Left cardiac atrium (tissue), 4 donors: ENCODE data around the gene PCLO. TPM values are rescaled to one million over a fixed set of nuclear protein-coding genes. Genes with fewer than 3 reads are reported as not detected.
"Not testable (repeated sequence)": the region's sequence is repeated elsewhere in the genome, so short reads cannot be mapped to it uniquely, and the experiment has no call there.

ENCODE experiments used
- ATAC-seq, 2 donors: fragments of 200-7000 bp; cut with Tn5 transposase; one replicate each; pipeline ENCODE4 v1.9.1; 2020; ENCODE audit warnings: mild to moderate bottlenecking in 2 of 2, moderate library complexity in 2 of 2
- DNase-seq: peaks from one replicate; pipeline ENCODE4 v3.0.0-alpha.2; 2020
- intact Hi-C, 2 donors: fragments of 100-400 bp; cut with DNase I; formaldehyde crosslinking; loops; one replicate each; pipeline versions ENCODE4 v1.14.1 to v1.15.1; 2022 to 2023
- total RNA-seq, 2 donors: library from RNA; stranded (reverse); fragmentation: NEBNext Ultra II Directional; extraction: Animal tissue kit (Norgen Biotek cat#: 25700); gene quantifications; one replicate each; pipeline ENCODE4 v1.2.1, GENCODE V29; 2021
- donor health status: DM: no; HTN: yes; CAD: no.
- donor health status: DM: no; HTN: yes; CAD: no; lungs with severe emphysema.
- donor health status: DM: yes; HTN: yes; CAD: no.
- donor health status: Dilated cardiomyopathy.

Gene PCLO
- total RNA-seq, 2 donors from 2014 or later = 2.7 to 3.5 TPM

- DNase-seq, intact Hi-C loops: not testable (repeated sequence)
Measured at GRCh38 chr7:82894341-82894740, 268.3 kb downstream of the PCLO start.

GRCh38 chr7:82886324-82886723, 276.4 kb downstream of the PCLO start:
- ATAC-seq (no peak), DNase-seq (no peak)
- intact Hi-C loops = no loop called here

More at GRCh38 chr7:82894341-82894740, 268.3 kb downstream of the PCLO start:
- ATAC-seq = not testable (repeated sequence)

GRCh38 chr7:82865856-82866255, 296.8 kb downstream of the PCLO start:
- ATAC-seq (no peak), DNase-seq (no peak)
- intact Hi-C loops = no loop called here

- intact Hi-C loops = no loop called here
- ATAC-seq (no peak), DNase-seq (no peak)
Measured at GRCh38 chr7:82859106-82859850, 303.4 kb downstream of the PCLO start.

GRCh38 chr7:82851121-82851520, 311.6 kb downstream of the PCLO start:
- no peak for DNase-seq
- intact Hi-C loops = no loop called here
- no peak for ATAC-seq

- ATAC-seq (no peak), DNase-seq (no peak)
- intact Hi-C loops = no loop called here
Measured at GRCh38 chr7:82841828-82842227, 320.9 kb downstream of the PCLO start.

GRCh38 chr7:82840061-82840460, 322.6 kb downstream of the PCLO start:
- intact Hi-C loops = no loop called here
- DNase-seq (no peak), ATAC-seq (no peak)

- DNase-seq (no peak), ATAC-seq (no peak)
- intact Hi-C loops = no loop called here
Measured at GRCh38 chr7:82839555-82839954, 323.1 kb downstream of the PCLO start.

GRCh38 chr7:82839063-82839462, 323.6 kb downstream of the PCLO start:
- intact Hi-C loops = no loop called here
- ATAC-seq (no peak), DNase-seq (no peak)

GRCh38 chr7:82838314-82838713, 324.4 kb downstream of the PCLO start:
- no peak for DNase-seq
- no peak for ATAC-seq
- intact Hi-C loops = no loop called here

- ATAC-seq = no peak
- intact Hi-C loops = no loop called here
Measured at GRCh38 chr7:82823073-82823472, 339.6 kb downstream of the PCLO start.

GRCh38 chr7:82821037-82821436, 341.6 kb downstream of the PCLO start:
- no peak for DNase-seq
- no peak for ATAC-seq
- intact Hi-C loops = no loop called here

More at GRCh38 chr7:82823073-82823472, 339.6 kb downstream of the PCLO start:
- no peak for DNase-seq

- DNase-seq (no peak), ATAC-seq (no peak)
- intact Hi-C loops = no loop called here
Measured at GRCh38 chr7:82818171-82818570, 344.5 kb downstream of the PCLO start.

- DNase-seq = no peak
- no peak for ATAC-seq
- intact Hi-C loops = no loop called here
Measured at GRCh38 chr7:82816272-82816671, 346.4 kb downstream of the PCLO start.

- DNase-seq = no peak
- intact Hi-C loops = loop anchor here in 1 of 2 donors (2.0 kb wide), 1 partner anchor 460 kb away; no protein-coding TSS in a partner anchor
- ATAC-seq = peak in 1 of 2 donors; percentile 46
Measured at GRCh38 chr7:82810558-82811259, 352.0 kb downstream of the PCLO start.

- intact Hi-C loops = loop anchor here in 1 of 2 donors (5.0 kb wide), 1 partner anchor 464 kb away; no protein-coding TSS in a partner anchor
- ATAC-seq = no peak
- no peak for DNase-seq
Measured at GRCh38 chr7:82808633-82809032, 354.1 kb downstream of the PCLO start.

GRCh38 chr7:82805527-82805960, 357.1 kb downstream of the PCLO start:
- no peak for DNase-seq
- ATAC-seq = peak in 1 of 2 donors; percentile 36
- intact Hi-C loops = loop anchor here in 1 of 2 donors (5.0 kb wide), 1 partner anchor 467 kb away; no protein-coding TSS in a partner anchor

GRCh38 chr7:82803411-82803810, 359.3 kb downstream of the PCLO start:
- intact Hi-C loops = no loop called here
- no peak for DNase-seq
- ATAC-seq = no peak

- ATAC-seq (peak in 1 of 2 donors; percentile 41), DNase-seq (no peak)
- intact Hi-C loops = no loop called here
Measured at GRCh38 chr7:82789883-82790609, 372.6 kb downstream of the PCLO start.

GRCh38 chr7:82778021-82778420, 384.7 kb downstream of the PCLO start:
- DNase-seq (no peak), ATAC-seq (no peak)
- intact Hi-C loops = no loop called here
